ENCODE measurements around the gene MCTP2. TPM values are rescaled to one million over a fixed set of nuclear protein-coding genes. Genes with fewer than 3 reads are reported as not detected.

MCTP2 gene
- total RNA-seq, 1 experiment from 2014 or later: 0.19 TPM

DNA sequence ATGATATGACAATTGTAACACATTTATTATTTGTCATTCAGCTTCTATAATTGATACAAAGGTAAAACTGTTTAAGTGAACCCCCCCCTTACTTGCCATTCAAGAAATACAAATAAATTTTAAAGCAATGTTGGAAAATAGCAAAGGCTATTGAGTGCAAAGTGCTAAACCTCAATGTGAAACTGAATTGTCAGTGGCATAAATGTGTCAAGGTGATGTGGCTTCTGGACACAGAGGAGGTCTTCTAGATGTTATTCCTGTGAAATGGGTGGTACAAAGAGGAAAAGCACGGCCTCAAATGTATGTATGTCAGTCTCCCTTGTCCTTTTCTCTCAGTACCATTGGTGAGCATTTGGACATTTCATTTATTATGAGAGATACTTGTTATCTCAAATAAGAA is 149.4 kb downstream of the MCTP2 start:
- BruUV-seq (replicated peaks): no TSS peak
- Histone ChIP-seq H3K9me3 (ENCODE audit: low read depth, low read length, poor library complexity, severe bottlenecking) (no peaks in the 10 kb centered on the region), H3K27me3 (replicated peaks; ENCODE audit: insufficient read depth, low read depth, low read length, poor library complexity) (no peaks in the 10 kb centered on the region), H3K4me1 (ENCODE audit: insufficient read depth, low read length, poor library complexity, severe bottlenecking) (no peaks in the 10 kb centered on the region), H3K36me3 (ENCODE audit: insufficient read depth, low read length, poor library complexity, severe bottlenecking) (no peaks in the 10 kb centered on the region), H3K4me3 (ENCODE audit: low read depth, low read length, poor library complexity, severe bottlenecking) (no peak overlapping the region), H3K27ac (ENCODE audit: low read depth, low read length, poor library complexity, severe bottlenecking) (no peak overlapping the region)
- DNase-seq (ENCODE audit: low spot score): no peak
- POLR2A ChIA-PET (ENCODE audit: low non-redundant PET): no interaction called here
- intact Hi-C loops (cut with micrococcal nuclease; ENCODE audit: unreplicated experiment): no loop called here
- CTCF ChIA-PET: no interaction called here
- no peak for TF ChIP-seq EZH2 (IDR thresholded peaks at IDR 0.05; ENCODE audit: borderline replicate concordance, low read depth, low read length, poor library complexity, severe bottlenecking)
- TF ChIP-seq, protein P1, sequence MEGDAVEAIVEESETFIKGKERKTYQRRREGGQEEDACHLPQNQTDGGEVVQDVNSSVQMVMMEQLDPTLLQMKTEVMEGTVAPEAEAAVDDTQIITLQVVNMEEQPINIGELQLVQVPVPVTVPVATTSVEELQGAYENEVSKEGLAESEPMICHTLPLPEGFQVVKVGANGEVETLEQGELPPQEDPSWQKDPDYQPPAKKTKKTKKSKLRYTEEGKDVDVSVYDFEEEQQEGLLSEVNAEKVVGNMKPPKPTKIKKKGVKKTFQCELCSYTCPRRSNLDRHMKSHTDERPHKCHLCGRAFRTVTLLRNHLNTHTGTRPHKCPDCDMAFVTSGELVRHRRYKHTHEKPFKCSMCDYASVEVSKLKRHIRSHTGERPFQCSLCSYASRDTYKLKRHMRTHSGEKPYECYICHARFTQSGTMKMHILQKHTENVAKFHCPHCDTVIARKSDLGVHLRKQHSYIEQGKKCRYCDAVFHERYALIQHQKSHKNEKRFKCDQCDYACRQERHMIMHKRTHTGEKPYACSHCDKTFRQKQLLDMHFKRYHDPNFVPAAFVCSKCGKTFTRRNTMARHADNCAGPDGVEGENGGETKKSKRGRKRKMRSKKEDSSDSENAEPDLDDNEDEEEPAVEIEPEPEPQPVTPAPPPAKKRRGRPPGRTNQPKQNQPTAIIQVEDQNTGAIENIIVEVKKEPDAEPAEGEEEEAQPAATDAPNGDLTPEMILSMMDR (conservative IDR thresholded peaks at IDR 0.05; ENCODE audit: low read depth, low read length): no peak

DNA sequence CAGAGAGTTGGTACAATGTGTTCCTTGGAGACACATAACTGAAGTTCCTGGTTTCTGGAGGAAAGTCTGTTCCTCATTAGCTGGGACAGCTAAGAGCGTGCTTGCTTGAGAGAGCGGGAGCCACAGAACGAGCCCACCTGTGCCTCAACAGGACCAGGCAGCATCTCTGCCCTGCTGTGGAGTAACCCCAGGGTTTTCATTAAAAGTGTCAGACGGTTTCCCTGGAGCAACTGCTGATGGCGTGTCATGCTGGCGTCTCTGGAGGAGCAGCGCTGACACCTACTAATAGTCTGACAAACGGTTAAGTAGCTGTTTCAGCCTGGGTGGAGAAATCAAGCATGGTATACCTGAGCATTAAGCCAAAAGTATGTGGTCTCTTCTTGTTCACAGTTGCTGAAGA is 150.0 kb downstream of the MCTP2 start:
- BruUV-seq (replicated peaks): no TSS peak
- H3K9me3 ChIP-seq (ENCODE audit: low read depth, low read length, poor library complexity, severe bottlenecking): no peaks in the 10 kb centered on the region
- no peak overlapping the region for H3K27ac ChIP-seq (ENCODE audit: low read depth, low read length, poor library complexity, severe bottlenecking)
- H3K4me3 ChIP-seq (ENCODE audit: low read depth, low read length, poor library complexity, severe bottlenecking): no peak overlapping the region
- intact Hi-C loops (cut with micrococcal nuclease; ENCODE audit: unreplicated experiment): no loop called here
- no peak for DNase-seq (ENCODE audit: low spot score)
- no peaks in the 10 kb centered on the region for H3K36me3 ChIP-seq (ENCODE audit: insufficient read depth, low read length, poor library complexity, severe bottlenecking)
- H3K27me3 ChIP-seq (replicated peaks; ENCODE audit: insufficient read depth, low read depth, low read length, poor library complexity): no peaks in the 10 kb centered on the region
- ChIA-PET POLR2A (ENCODE audit: low non-redundant PET) (no interaction called here), CTCF (no interaction called here)
- no peak for TF ChIP-seq EZH2 (IDR thresholded peaks at IDR 0.05; ENCODE audit: borderline replicate concordance, low read depth, low read length, poor library complexity, severe bottlenecking)
- TF ChIP-seq, protein P1 (conservative IDR thresholded peaks at IDR 0.05; ENCODE audit: low read depth, low read length): no peak
- H3K4me1 ChIP-seq (ENCODE audit: insufficient read depth, low read length, poor library complexity, severe bottlenecking): no peaks in the 10 kb centered on the region

DNA sequence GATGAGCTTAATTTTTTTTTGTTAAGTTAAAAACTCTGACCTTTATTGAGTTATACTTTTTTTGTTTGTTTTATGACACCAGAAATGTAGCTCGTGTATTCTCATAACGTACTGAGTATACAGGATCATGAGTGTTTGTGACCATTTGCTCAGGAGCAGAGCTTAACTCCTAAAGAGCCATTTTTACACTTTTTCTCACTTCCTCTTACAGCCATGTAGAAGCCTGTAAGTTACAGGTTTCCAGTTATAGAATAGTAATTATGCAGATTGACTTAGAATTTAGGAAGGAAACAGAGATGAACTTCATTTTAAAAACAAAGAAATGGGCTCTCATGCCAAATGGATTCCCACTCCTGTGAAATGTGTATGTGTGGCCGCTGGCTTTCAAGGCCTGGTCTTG is 151.7 kb downstream of the MCTP2 start:
- no peak for TF ChIP-seq EZH2 (IDR thresholded peaks at IDR 0.05; ENCODE audit: borderline replicate concordance, low read depth, low read length, poor library complexity, severe bottlenecking)
- TF ChIP-seq, protein P1 (conservative IDR thresholded peaks at IDR 0.05; ENCODE audit: low read depth, low read length): no peak
- no TSS peak for BruUV-seq (replicated peaks)
- CTCF ChIA-PET: no interaction called here
- H3K4me1 ChIP-seq (ENCODE audit: insufficient read depth, low read length, poor library complexity, severe bottlenecking): no peaks in the 10 kb centered on the region
- H3K4me3 ChIP-seq (ENCODE audit: low read depth, low read length, poor library complexity, severe bottlenecking): no peak overlapping the region
- intact Hi-C loops (cut with micrococcal nuclease; ENCODE audit: unreplicated experiment): no loop called here
- H3K27ac ChIP-seq (ENCODE audit: low read depth, low read length, poor library complexity, severe bottlenecking): no peak overlapping the region
- H3K27me3 ChIP-seq (replicated peaks; ENCODE audit: insufficient read depth, low read depth, low read length, poor library complexity): no peaks in the 10 kb centered on the region
- no peaks in the 10 kb centered on the region for H3K36me3 ChIP-seq (ENCODE audit: insufficient read depth, low read length, poor library complexity, severe bottlenecking)
- no peak for DNase-seq (ENCODE audit: low spot score)
- POLR2A ChIA-PET (ENCODE audit: low non-redundant PET): no interaction called here
- H3K9me3 ChIP-seq (ENCODE audit: low read depth, low read length, poor library complexity, severe bottlenecking): no peaks in the 10 kb centered on the region
